HepG2 (cell line): Measurements from ENCODE around the gene NPBWR2. TPM values are rescaled to one million over a fixed set of nuclear protein-coding genes. Genes with fewer than 3 reads are reported as not detected.

Experiments
- AKAP8 ChIP-seq: sonication (generic); formaldehyde crosslinking; IDR thresholded peaks from 2 replicates; pipeline ENCODE4 v1.5.1; 2020; ENCODE audit warnings: mild to moderate bottlenecking, missing genetic modification reagents
- FOXP1 ChIP-seq, 2 experiments: fragments of 450-650 bp in 1 of 2; IDR thresholded peaks; 2 replicates each; pipeline ENCODE4 v1.6.1; 2017 to 2018; ENCODE audit warnings: antibody characterized with exemption in 1 of 2
- MEF2D ChIP-seq: sonication (generic); formaldehyde crosslinking; IDR thresholded peaks from 2 replicates; pipeline ENCODE4 v1.5.1; 2020; ENCODE audit warnings: mild to moderate bottlenecking, missing genetic modification reagents
- PAXIP1 ChIP-seq: sonication (generic); formaldehyde crosslinking; conservative IDR thresholded peaks from 2 replicates; pipeline ENCODE4 v1.4.0; 2020; ENCODE audit warnings: mild to moderate bottlenecking, missing genetic modification reagents, moderate library complexity
- SP5 ChIP-seq: IDR thresholded peaks from 2 replicates; pipeline ENCODE4 v1.6.1; 2016; ENCODE audit warnings: low read depth, borderline replicate concordance
- SSRP1 ChIP-seq: IDR thresholded peaks from 2 replicates; pipeline ENCODE4 v1.6.1; 2016; ENCODE audit warnings: control low read depth
- TFDP2 ChIP-seq: sonication (generic); formaldehyde crosslinking; IDR thresholded peaks from 2 replicates; pipeline ENCODE4 v1.4.0; 2020; ENCODE audit warnings: missing genetic modification reagents
- YY1 ChIP-seq: IDR thresholded peaks from 2 replicates; pipeline ENCODE4 v1.6.1; 2011; ENCODE audit warnings: low read length, low read depth, moderate library complexity, mild to moderate bottlenecking; ENCODE audit not compliant: insufficient read depth, insufficient replicate concordance
- ZBTB1 ChIP-seq: sonication (generic); formaldehyde crosslinking; IDR thresholded peaks from 2 replicates; pipeline ENCODE4 v1.4.0; 2020; ENCODE audit warnings: missing genetic modification reagents, borderline replicate concordance
- ZBTB2 ChIP-seq: sonication (generic); formaldehyde crosslinking; IDR thresholded peaks from 2 replicates; pipeline ENCODE4 v1.8.0; 2022; ENCODE audit warnings: low read depth, missing genetic modification reagents
- ZBTB20 ChIP-seq: sonication (generic); formaldehyde crosslinking; IDR thresholded peaks from 2 replicates; pipeline ENCODE4 v1.8.1; 2023; ENCODE audit warnings: missing genetic modification reagents, low read depth, mild to moderate bottlenecking, borderline replicate concordance
- ZFP90 ChIP-seq: sonication (generic); formaldehyde crosslinking; IDR thresholded peaks from 2 replicates; pipeline ENCODE4 v1.8.0; 2022; ENCODE audit warnings: missing genetic modification reagents, mild to moderate bottlenecking, inconsistent platforms, borderline replicate concordance
- ZFY ChIP-seq: sonication (generic); formaldehyde crosslinking; IDR thresholded peaks from 2 replicates; pipeline ENCODE4 v1.4.0; 2020; ENCODE audit warnings: missing genetic modification reagents
- ZMYM3 ChIP-seq: sonication (generic); formaldehyde crosslinking; IDR thresholded peaks from 2 replicates; pipeline ENCODE4 v1.5.1; 2020; ENCODE audit warnings: mild to moderate bottlenecking, missing genetic modification reagents
- ZNF501 ChIP-seq: sonication (generic); formaldehyde crosslinking; IDR thresholded peaks from 2 replicates; pipeline ENCODE4 v1.5.1; 2020; ENCODE audit warnings: mild to moderate bottlenecking, moderate library complexity, missing genetic modification reagents
- ZNF550 ChIP-seq: sonication (generic); formaldehyde crosslinking; IDR thresholded peaks from 2 replicates; pipeline ENCODE4 v1.4.0; 2020; ENCODE audit warnings: mild to moderate bottlenecking, missing genetic modification reagents, borderline replicate concordance
- ZNF674 ChIP-seq: sonication (generic); formaldehyde crosslinking; IDR thresholded peaks from 2 replicates; pipeline ENCODE4 v1.5.0; 2020; ENCODE audit warnings: low read depth, mild to moderate bottlenecking, missing genetic modification reagents
- polyA plus RNA-seq, 8 experiments: library from polyadenylated mRNA; depleted of rRNA in 3 of 8; stranded (reverse) in 7 of 8; unstranded in 1 of 8; fragments of >200 nt; fragmentation: Illumina TruSeq in 4 of 8; extraction: Trizol in 4 of 8; gene quantifications; 2 replicates each; pipeline versions ENCODE4 v1.2.1 to v1.2.3, GENCODE V29; 2011 to 2016; ENCODE audit warnings: low read depth in 4 of 8, missing spikeins in 1 of 8, mixed read lengths in 1 of 8; ENCODE audit not compliant: insufficient read depth in 1 of 8
- total RNA-seq, 5 experiments: library from RNA; depleted of rRNA; stranded (reverse); fragments of >200 nt; fragmentation: Illumina TruSeq; extraction: Trizol; gene quantifications; 2 replicates each; pipeline ENCODE4 v1.2.3, GENCODE V29; 2016; ENCODE audit warnings: low read depth in 1 of 5
- TF ChIP-seq, protein P1 (sequence below): sonication (generic); formaldehyde crosslinking; IDR thresholded peaks from 2 replicates; pipeline ENCODE4 v1.4.0; 2020; ENCODE audit warnings: missing genetic modification reagents, borderline replicate concordance
- TF ChIP-seq, protein P2 (sequence below): sonication (generic); formaldehyde crosslinking; IDR thresholded peaks from 2 replicates; pipeline ENCODE4 v1.4.0; 2020; ENCODE audit warnings: mild to moderate bottlenecking, missing genetic modification reagents

Gene NPBWR2
- total and polyA plus RNA-seq, 2 of the 13 experiments (the other 11 are each of a cell fraction or from before 2014, with no cell fraction given): not detected

DNA sequence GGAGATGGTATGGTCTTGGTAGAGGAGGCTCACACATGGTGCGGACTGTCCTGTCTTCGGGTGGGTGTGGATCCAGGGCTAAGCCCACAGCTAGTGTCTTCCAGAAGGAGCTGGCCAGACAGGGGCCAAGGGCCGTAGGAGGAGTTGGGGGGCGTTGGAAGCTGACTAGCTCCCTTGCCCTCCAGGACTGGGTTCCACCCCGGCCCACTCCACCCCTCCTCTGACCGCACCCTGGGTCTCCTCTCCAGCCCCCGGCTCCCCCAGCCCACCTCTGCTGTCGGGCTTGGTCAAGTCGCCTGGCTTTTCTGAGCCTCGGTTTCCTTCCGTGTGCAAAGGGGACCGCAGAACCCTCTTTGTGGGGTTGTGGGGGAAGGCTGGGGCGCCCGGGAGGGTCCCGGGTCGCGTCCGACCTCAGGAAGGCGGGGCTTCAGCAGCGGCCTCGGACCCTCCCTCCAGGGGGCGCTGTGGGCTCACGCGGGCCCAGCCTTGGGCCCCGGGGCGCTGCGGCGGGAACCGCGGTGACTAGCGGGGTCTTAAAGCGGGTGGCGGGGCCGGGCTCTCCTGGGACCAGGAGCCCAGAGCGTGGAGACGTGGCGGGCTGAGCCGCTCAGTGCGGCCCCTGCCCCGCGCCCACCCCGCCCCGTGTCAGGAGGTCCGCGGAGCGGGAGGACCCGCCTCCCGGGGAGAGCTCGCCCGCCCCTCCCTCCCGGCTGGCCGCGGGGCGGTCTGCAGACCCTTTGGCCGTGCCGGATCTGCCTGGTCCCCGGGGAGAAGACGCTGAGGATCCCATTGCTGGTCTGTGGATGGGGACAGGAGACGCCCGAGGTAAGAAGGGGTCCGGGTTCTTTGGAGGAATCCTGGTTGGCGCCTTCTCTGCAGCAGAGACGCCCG is 5.4 kb downstream of the NPBWR2 start (continued):
- TF ChIP-seq, protein P1, sequence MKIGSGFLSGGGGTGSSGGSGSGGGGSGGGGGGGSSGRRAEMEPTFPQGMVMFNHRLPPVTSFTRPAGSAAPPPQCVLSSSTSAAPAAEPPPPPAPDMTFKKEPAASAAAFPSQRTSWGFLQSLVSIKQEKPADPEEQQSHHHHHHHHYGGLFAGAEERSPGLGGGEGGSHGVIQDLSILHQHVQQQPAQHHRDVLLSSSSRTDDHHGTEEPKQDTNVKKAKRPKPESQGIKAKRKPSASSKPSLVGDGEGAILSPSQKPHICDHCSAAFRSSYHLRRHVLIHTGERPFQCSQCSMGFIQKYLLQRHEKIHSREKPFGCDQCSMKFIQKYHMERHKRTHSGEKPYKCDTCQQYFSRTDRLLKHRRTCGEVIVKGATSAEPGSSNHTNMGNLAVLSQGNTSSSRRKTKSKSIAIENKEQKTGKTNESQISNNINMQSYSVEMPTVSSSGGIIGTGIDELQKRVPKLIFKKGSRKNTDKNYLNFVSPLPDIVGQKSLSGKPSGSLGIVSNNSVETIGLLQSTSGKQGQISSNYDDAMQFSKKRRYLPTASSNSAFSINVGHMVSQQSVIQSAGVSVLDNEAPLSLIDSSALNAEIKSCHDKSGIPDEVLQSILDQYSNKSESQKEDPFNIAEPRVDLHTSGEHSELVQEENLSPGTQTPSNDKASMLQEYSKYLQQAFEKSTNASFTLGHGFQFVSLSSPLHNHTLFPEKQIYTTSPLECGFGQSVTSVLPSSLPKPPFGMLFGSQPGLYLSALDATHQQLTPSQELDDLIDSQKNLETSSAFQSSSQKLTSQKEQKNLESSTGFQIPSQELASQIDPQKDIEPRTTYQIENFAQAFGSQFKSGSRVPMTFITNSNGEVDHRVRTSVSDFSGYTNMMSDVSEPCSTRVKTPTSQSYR: no peak
- no peak for TF ChIP-seq PAXIP1 (CRISPR knock-in tag)
- no peak for TF ChIP-seq ZNF550 (CRISPR knock-in tag)
- TF ChIP-seq ZFP90: no peak
- no peak for TF ChIP-seq ZNF501
- no peak for TF ChIP-seq ZNF674
- 0 out of 2 replicates have a peak, but pooled peaks have one; percentile 29 for TF ChIP-seq ZFY (CRISPR knock-in tag)
- peak; percentile 60 for TF ChIP-seq YY1
- TF ChIP-seq, protein P2, sequence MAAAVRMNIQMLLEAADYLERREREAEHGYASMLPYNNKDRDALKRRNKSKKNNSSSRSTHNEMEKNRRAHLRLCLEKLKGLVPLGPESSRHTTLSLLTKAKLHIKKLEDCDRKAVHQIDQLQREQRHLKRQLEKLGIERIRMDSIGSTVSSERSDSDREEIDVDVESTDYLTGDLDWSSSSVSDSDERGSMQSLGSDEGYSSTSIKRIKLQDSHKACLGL (CRISPR knock-in tag): 0 out of 2 replicates have a peak, but pooled peaks have one; percentile 15
- no peak for TF ChIP-seq SSRP1
- no peak for TF ChIP-seq ZBTB20 (CRISPR knock-in tag)
- no peak for TF ChIP-seq ZBTB1
- TF ChIP-seq FOXP1 (IDR thresholded peaks at IDR 0.05): no peak
- TF ChIP-seq FOXP1 (CRISPR knock-in tag; IDR thresholded peaks at IDR 0.05): no peak
- no peak for TF ChIP-seq ZBTB2 (CRISPR knock-in tag)
- 0 out of 2 replicates have a peak, but pooled peaks have one; percentile 24 for TF ChIP-seq ZMYM3
- TF ChIP-seq SP5 (CRISPR knock-in tag): no peak
- no peak for TF ChIP-seq MEF2D (CRISPR knock-in tag)
- TF ChIP-seq AKAP8 (CRISPR knock-in tag): no peak
- peak; percentile 72 for TF ChIP-seq TFDP2 (CRISPR knock-in tag)
